Subcutaneous abdominal adipose tissue (tissue), 5 donors: ENCODE data around the gene KHDC4.

Experiments used
- H3K27ac ChIP-seq: one replicate; pipeline ENCODE4 v1.7.0; 2013; ENCODE audit warnings: low read depth, mild to moderate bottlenecking, inconsistent platforms, low read length, moderate library complexity
- H3K27me3 ChIP-seq, 5 donors: one replicate each; pipeline ENCODE4 v1.7.0; 2013; ENCODE audit warnings: low read length in 5 of 5, inconsistent platforms in 1 of 5; ENCODE audit not compliant: control insufficient read depth in 5 of 5, insufficient read depth in 4 of 5
- H3K36me3 ChIP-seq, 5 donors: one replicate each; pipeline ENCODE4 v1.7.0; 2013; ENCODE audit warnings: low read length in 5 of 5; ENCODE audit not compliant: control insufficient read depth in 5 of 5, insufficient read depth in 5 of 5
- H3K4me1 ChIP-seq, 5 donors: one replicate each; pipeline ENCODE4 v1.7.0; 2013; ENCODE audit warnings: low read length in 5 of 5, mild to moderate bottlenecking in 3 of 5, moderate library complexity in 1 of 5; ENCODE audit not compliant: control insufficient read depth in 5 of 5, insufficient read depth in 5 of 5
- H3K4me3 ChIP-seq, 5 donors: one replicate each; pipeline ENCODE4 v1.7.0; 2013; ENCODE audit warnings: low read length in 5 of 5, low read depth in 1 of 5
- H3K9ac ChIP-seq, 5 donors: one replicate each; pipeline ENCODE4 v1.7.0; 2013; ENCODE audit warnings: low read length in 5 of 5, mild to moderate bottlenecking in 4 of 5, moderate library complexity in 3 of 5
- H3K9me3 ChIP-seq, 5 donors: one replicate each; pipeline ENCODE4 v1.7.0; 2013; ENCODE audit warnings: low read length in 5 of 5; ENCODE audit not compliant: control insufficient read depth in 5 of 5
- donor health status: healthy.
- donor health status: healthy.
- donor health status: healthy.
- donor health status: healthy.
- donor health status: healthy.

KHDC4 gene

DNA sequence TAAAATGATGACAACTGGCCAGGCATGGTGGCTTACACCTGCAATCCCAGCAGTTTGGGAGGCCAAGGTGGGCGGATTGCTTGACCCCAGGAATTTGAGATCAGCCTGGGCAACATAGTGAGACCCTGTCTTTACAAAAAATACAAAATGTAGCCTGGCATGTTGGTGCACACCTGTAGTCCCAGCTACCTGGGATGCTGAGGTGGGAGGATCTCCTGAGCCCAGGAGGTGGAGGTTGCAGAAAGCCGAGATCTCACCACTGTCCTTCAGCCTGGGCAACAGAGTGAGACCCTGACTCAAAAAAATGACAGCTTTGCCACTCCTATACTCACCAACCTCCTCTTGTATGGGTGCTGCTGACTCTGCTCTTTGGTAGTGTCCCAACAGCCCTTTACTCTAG, 56.3 kb downstream of the KHDC4 start:
- H3K27ac ChIP-seq: no peak overlapping the region
- peaks cover 0 to 12% (median 4%) of the 10 kb centered on the region in 5 donors for H3K36me3 ChIP-seq

DNA sequence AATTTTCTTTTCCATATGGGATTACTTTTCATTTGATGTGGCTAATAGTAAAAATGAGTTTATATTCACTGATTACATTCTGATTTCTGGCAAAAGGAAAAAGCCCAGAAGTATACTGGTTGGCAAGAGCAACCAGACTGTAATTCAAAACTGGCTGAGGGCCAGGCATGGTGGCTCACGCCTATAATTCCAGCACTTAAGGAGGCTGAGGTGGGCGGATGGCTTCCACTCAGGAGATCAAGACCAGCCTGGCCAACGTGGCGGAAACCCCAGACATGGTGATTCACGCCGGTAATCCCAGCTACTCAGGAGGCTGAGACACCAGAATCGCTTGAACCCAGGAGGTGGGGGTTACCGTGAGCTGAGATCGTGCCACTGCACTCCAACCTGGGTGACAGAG, 60.4 kb downstream of the KHDC4 start:
- Histone ChIP-seq H3K36me3 (no peaks in the 10 kb centered on the region), H3K9ac (no peak overlapping the region), H3K27ac (no peak overlapping the region), H3K4me3 (no peak overlapping the region), H3K27me3 (no peaks in the 10 kb centered on the region), H3K4me1 (no peaks in the 10 kb centered on the region), H3K9me3 (no peaks in the 10 kb centered on the region)

More for the DNA sequence above, 56.3 kb downstream of the KHDC4 start:
- Histone ChIP-seq H3K9ac (no peak overlapping the region), H3K4me3 (no peak overlapping the region), H3K27me3 (no peaks in the 10 kb centered on the region), H3K4me1 (no peaks in the 10 kb centered on the region), H3K9me3 (no peaks in the 10 kb centered on the region)

DNA sequence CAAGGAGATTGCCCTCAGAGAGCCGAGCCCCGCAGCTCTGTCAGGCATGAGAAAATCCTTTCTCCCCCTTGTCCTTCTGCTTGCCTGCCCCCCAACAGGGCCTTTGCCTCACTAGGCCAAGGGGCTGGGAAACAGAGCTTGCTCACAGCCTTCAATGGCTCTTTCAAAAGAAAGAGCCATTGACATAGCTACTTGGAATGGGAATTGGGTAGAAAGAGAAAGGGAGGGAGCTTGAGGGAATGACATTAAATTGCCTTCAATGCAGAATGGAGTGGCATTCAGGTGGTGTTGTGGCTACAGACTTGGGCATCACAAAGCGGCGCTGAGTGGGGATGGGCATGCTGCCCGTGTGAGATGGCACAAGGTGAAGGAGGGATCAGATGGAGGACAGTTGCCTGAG, 61.7 kb downstream of the KHDC4 start:
- H3K36me3 ChIP-seq: peaks cover 0 to 2% (median 0%) of the 10 kb centered on the region in 5 donors
- no peaks in the 10 kb centered on the region for H3K27me3 ChIP-seq
- no peak overlapping the region for H3K4me3 ChIP-seq
- no peak overlapping the region for H3K27ac ChIP-seq
- no peaks in the 10 kb centered on the region for H3K4me1 ChIP-seq
- no peaks in the 10 kb centered on the region for H3K9me3 ChIP-seq
- no peak overlapping the region for H3K9ac ChIP-seq

DNA sequence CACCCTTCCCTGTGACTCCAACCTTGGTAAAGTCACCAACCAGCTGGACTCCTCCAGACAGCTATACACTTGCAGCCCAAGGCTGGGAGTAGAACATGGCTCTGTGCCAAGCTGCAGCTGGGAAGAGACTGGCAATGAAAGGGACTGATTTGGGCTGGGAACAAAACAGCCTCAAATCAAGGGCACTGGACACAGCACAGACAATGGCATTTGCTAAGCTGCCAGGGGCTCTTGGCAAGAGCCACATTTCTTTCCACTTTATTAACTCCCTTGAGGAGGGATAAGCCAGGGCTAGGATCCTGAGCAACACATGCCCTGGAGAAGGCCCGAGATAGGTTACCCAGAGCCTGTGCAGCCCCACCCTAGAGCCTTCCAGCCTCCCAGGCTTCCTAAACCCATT, 62.8 kb downstream of the KHDC4 start:
- Histone ChIP-seq H3K36me3 (peaks cover 0 to 2% (median 0%) of the 10 kb centered on the region in 5 donors), H3K4me1 (no peaks in the 10 kb centered on the region), H3K4me3 (no peak overlapping the region), H3K9me3 (no peaks in the 10 kb centered on the region), H3K27me3 (no peaks in the 10 kb centered on the region), H3K9ac (no peak overlapping the region), H3K27ac (no peak overlapping the region)

DNA sequence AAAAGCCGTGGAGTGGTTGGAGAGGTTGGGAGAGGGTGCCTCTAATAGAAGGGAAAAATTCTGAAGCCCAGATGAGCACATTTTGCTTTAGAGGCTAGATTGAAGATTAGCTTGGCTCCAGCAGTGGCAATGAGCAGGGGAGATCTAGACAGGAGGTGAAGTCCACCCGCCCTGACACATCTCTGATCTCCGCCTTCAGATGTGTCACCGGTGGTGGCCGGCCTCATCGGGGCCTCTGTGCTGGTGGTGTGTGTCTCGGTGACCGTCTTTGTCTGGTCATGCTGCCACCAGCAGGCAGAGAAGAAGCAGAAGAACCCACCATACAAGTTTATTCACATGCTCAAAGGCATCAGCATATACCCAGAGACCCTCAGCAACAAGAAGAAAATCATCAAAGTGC, 66.4 kb downstream of the KHDC4 start:
- no peak overlapping the region for H3K9ac ChIP-seq
- no peaks in the 10 kb centered on the region for H3K4me1 ChIP-seq
- H3K27ac ChIP-seq: no peak overlapping the region
- no peaks in the 10 kb centered on the region for H3K9me3 ChIP-seq
- no peak overlapping the region for H3K4me3 ChIP-seq
- no peaks in the 10 kb centered on the region for H3K27me3 ChIP-seq
- H3K36me3 ChIP-seq: peaks cover 0 to 2% (median 0%) of the 10 kb centered on the region in 5 donors

DNA sequence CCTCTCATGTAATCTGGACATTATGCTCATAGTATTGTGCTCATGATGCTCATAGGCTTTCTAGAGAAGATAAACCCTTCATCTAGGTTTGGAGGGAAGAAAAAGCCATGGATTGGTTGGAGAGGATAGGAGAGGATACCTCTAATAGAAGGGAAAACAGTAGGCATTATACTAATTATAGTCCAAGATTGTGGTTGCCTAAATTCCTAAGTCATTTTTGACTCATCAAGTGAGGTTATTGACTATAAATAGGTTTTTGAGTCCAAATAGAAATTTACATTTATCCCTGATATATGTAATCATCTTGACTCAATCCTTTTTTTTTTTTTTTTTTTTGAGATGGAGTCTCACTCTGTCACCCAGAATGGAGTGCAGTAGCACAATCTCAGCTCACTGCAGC, 69.8 kb downstream of the KHDC4 start:
- H3K4me1 ChIP-seq: peaks cover 3 to 15% (median 12%) of the 10 kb centered on the region in 5 donors
- H3K27ac ChIP-seq: no peak overlapping the region
- H3K27me3 ChIP-seq: no peaks in the 10 kb centered on the region
- H3K4me3 ChIP-seq: no peak overlapping the region
- peaks cover 0 to 2% (median 0%) of the 10 kb centered on the region in 5 donors for H3K36me3 ChIP-seq
- H3K9me3 ChIP-seq: no peaks in the 10 kb centered on the region
- H3K9ac ChIP-seq: no peak overlapping the region
